SH-SY5Y (cell line): ENCODE results near the gene PLA2G2F.

ENCODE experiments used
- GATA2 ChIP-seq: IDR thresholded peaks from 2 replicates; pipeline ENCODE4 v1.6.1; 2011; ENCODE audit warnings: mild to moderate bottlenecking, low read depth, low read length
- GATA3 ChIP-seq: IDR thresholded peaks from 2 replicates; pipeline ENCODE4 v1.6.1; 2011; ENCODE audit warnings: low read depth, mild to moderate bottlenecking, low read length, moderate library complexity

- TF ChIP-seq GATA2 (no peak), GATA3 (no peak)
Observed at GRCh38 chr1:20139776-20140612, 871 bp downstream of the PLA2G2F start.
